Measurements from ENCODE around the gene ADGRB3.
"Not testable (repeated sequence)": the region's sequence is repeated elsewhere in the genome, so short reads cannot be mapped to it uniquely, and the experiment has no call there.

The ADGRB3 gene

DNA sequence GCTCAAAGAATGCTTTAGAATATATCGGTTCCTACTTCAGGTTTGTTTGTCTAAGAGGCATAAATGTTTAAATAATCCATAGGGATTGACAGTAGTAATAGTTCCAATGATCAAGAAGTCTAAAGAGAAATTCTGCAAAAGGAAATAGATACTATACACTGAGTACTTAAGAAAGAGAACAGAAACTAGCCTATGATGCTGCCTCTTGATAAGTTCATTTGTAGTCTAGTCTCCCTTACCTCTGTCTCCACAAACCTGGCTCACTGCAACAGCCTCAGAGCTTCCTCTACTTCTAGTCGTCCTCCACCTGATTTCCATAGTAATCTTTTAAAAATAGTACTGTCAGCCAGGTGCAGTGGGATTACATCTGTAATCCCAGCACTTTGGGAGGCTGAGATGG lies 650.0 kb downstream of the ADGRB3 start:
- no peak for DNase-seq

DNA sequence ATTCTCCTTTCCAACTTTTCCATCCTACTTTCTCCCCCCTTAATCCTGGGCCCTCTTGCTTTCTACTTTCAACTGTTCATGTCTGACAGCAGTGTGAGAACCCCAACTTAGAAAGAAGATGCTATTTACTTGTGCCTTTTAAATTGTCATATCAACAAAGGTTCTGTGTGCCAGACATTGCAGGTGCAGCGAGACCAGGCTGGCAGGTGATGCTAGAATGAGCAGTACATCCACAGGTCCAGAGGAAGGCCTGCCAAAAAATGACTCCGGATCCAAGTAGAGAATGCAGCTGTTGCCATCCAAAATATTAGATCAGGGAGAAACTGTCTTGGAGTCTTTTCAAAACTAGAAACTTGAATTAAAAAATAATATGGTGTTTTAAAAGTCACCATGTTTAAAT lies 651.2 kb downstream of the ADGRB3 start:
- DNase-seq = no peak

DNA sequence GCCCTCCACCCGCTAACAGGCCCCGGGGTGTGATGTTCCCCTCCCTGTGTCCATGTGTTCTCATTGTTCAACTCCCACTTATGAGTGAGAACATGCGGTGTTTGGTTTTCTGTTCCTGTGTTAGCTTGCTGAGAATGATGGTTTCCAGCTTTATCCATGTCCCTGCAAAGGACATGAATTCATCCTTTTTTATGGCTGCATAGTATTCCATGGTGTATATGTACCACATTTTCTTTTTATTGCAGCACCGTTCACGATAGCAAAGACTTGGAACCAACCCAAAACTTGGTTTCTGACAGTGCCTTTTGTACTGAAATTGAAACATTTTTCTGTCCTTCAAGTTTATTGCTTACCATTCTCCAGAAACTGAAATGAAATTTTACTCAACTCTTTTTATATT lies 653.1 kb downstream of the ADGRB3 start:
- not testable (repeated sequence) for DNase-seq

DNA sequence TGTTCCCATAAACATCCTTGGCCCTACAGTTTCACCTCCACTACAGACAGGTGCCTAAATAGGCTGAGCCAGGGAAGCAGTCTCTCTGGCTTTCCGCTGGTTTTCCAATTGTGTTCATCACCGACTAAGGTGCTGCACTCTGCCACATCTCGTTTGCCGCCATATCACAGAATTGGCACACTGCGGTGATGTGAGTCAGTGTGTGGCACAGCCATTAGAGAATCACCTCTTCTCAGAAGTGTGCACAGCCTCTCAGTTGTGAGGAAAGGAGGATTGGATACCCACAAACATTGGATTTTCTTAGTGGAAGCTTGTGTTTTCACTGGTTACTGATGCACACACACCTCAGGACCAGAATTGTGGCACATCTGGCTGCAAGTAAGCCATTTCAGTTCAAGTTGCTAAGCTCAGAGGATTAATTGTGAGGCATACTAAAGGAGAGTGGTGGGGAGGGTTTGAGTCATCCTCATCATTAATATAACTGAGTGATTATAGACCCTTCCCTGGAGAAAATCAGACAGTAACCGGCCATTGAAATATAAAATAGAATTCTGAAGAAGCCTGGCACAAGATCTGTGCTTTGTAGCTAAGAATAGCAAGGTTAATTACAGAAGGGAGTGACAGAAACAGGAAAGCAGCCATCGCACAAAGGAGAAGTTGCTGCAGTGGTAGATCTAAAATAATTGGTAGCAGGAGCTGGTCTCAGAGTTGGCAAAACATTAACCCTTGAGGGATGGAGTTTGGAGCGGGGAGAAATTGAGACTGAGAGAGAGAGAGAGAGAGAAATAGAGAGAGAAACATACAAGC lies 654.8 kb downstream of the ADGRB3 start:
- DNase-seq = no peak

DNA sequence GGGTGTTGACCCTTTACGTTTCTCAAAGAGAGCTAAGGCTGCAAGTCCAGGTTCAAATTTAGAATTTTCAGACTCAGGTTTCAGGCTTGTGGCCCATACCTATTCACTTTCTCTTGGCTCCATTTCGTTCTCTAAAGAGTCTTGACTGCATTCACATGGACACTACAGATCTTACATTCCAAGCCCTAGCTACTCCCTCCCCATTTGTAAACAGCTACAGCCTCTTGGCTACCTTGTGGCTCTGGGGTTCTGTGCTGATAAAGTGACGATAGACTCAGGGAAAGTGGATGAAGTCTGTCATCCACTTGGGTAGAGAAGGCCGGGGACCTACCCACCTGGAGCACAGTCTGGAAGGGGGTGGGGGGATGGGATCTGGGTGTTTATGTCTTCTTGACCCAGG lies 658.4 kb downstream of the ADGRB3 start:
- DNase-seq = no peak

DNA sequence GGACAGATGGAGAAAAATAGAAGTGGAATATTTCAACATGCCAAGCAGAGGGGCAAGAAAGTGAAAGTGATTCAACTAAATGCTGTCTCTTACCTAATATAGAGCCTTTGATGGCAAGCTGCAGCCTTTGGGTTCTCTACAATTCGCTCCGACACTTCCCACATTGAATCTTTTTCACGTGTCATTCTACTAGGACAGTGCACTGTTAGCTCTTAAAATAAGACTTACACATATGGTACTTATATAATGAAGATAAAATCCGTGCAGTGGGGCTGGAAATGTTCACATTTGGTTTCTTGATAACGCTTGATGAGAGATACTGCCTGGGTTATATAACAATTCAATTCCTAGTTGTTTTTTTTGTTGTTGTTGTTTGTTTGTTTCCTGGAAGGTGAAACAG lies 659.3 kb downstream of the ADGRB3 start:
- no peak for DNase-seq

DNA sequence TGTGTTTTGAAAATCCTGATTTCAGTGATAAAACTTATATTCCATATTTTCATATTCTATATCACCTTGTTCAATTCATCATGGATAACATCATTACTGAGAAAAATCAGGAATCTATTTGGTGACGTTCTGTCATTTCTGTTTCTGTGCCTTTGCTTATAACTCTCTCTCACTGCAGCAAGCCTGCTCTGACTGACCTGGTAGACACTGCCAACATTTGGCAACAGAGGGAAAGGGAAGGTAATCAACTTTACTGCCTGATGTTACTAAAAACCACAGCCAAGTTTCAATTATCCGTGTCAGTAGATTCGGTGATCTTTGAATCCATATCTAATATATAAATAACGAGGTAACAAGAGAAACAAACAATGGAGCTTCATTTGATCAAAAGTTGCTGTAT lies 659.8 kb downstream of the ADGRB3 start:
- no peak for DNase-seq

DNA sequence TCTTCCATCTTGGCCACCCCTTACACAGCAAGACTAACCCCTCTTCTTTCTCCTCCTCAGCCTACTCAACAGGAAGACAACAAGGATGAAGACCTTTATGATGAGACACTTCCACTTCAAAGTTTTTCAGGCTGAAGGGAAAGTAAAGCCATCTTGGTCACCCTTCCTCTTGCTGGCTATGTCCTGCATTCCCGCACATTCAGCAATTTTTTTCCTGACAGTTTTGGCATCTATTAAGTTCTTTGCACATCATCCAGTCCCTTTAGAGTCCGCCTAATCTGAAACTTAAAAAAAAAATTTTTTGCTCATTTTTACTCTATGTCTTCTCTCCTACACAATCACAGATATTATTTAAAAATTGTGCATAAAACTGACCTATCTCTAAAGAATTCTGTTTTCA lies 668.3 kb downstream of the ADGRB3 start:
- no peak for DNase-seq

DNA sequence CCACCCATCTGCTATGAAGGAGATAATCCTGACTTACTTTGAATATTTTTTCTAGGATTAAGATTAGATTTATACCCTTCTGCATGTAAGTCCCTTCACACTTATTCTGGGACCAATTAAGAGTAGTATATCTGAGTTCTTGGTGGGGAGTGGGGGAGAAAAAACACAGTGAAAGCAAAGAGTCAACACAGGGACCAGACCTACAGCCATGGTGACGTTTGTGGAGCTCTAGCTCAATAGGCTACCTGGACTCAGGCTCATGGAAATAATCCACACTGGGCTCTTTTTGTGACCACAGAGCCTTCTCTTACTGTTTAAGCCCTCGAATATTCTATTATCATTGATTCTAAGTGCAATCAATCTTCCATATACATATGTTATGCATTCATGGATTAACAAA lies 670.4 kb downstream of the ADGRB3 start:
- DNase-seq = no peak

DNA sequence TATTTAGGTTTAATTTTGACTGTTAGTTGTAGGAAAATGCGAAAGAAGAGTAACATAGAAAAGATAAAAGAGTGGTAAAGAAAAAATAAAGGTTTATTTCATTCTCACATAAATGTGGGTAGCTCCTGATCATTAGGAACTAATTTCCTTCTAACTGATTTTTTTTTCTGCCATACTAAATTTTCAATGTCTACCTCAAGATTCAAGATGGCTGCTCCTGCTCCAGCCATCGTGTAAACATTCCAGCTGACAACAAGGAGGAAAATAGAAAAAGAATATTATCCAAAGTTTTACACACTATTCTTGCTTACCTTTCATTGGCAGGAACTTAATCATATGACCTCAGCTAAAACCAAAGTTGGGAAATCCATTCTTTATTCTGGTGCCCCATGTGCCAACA lies 673.5 kb downstream of the ADGRB3 start:
- DNase-seq = no peak

DNA sequence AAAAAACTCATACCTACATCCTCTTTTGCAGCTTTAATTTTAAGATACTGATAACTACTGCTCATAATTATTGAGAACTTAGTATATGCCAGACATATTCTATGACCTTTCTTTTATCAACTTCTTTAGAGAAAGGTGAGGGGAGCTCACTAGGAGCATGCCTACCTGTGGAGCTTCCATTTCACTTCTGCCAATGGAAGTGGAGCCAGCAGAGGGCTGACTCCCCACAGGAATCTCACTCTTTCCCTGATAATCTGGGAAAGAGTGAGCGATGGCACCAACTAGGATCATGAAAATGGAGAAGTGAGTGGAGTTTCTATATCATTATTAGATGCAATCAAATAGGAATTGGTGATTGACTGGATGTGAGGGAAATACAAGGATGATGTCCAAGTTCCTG lies 676.8 kb downstream of the ADGRB3 start:
- DNase-seq = no peak

DNA sequence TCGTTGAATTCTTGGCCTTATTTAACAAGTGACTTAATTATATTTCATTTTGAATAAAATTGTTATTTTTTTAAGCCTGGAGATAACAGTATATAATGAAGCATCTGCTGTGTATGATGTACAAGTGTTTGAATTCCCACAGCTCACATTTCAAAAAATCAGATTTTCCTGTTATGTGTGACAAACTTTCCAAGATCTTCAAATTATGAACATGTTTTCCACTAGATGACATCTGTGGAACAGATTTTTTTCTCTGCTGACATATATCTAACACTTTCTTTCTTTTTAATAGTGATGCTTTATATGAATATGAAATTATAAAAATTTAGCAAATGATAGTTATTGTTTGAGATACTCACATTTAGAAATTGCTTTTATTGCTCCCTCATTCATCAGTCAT lies 678.9 kb downstream of the ADGRB3 start:
- no peak for DNase-seq

DNA sequence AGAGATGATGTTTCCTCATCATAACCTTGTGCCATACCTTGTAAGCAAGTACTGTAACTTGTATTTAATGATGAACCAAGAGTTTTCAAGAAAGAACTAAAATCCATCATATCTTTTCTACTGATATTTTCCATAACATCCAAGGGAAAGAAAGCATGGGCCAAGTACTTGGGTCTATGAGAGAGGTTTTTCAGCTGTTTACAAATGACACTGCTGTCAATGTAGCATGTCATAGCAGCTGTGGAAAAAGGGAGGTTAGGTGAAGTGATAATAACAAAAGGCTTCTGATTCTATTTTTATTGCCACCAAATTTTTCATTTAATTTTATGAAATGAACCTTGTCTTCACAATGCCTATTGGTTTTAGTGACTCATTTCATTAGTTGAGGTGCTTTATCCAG lies 679.4 kb downstream of the ADGRB3 start:
- no peak for DNase-seq

DNA sequence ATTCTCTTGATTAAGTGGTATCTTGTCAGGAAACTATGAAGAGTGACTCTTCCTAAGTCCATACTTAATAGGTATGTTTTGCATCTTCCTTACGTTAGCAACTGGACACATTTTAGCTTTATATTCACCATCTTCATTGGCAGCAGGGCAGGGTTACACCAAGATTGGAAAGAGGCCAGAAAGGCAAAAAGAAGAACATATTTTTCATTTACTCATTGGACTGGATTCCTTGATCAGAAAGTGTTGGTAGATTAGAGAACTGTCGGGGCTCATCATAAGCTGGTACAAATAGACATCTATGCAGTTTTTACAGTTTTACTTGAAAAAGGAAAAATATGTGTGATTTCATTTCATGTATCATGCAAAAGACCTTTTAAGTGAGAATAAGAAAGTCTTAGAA lies 696.8 kb downstream of the ADGRB3 start:
- DNase-seq = no peak

DNA sequence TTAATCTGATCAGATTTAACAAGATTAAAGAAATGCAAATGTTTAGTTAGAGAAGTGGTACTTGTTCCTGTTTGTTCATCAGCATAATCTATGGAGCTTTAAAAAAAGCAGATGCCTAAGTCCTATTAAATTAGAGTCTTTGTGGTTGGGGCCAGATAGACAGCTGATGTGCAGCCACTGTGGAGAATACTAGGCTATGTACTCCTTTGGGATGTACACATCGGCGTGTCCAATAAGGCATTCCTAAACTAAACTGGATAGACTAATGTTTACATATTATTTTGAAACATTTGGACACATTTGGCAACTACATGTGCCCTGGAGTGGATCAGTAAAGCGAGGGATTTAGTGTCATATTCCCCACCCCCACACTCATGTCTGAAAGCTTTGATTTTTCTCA lies 702.2 kb downstream of the ADGRB3 start:
- DNase-seq = no peak

DNA sequence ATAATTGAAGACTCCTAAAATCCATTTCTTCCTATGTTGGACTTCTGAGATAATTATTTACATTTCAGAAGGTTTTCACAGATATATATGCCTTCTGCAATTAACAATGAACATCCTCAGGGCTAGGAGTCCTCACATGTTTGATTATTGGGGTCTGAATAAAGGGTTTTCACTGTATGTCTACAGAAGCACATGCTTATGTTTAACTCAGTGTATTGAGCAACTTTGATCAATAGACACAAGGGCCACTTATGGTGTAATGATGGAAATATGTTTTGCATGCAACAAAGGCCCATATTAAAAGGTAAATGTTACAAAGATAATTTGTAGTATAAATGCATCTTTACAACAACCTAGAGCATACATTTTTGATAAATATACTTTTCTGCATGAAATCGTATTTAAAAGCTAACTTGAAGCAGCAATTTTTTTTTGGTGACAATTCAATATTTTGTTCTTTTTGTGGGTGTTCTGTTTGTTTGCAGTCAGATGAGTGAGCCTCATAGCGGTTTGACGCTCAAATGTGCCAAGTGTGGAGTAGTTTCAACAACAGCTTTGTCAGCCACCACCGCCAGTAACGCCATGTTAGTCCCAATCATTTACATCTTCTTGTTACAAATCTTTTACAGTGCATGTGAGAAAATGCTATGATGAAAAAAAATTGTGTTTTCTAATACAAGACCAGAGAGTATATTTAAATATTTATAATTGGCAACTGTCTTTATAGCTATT lies 703.5 kb downstream of the ADGRB3 start:
- no peak for DNase-seq

DNA sequence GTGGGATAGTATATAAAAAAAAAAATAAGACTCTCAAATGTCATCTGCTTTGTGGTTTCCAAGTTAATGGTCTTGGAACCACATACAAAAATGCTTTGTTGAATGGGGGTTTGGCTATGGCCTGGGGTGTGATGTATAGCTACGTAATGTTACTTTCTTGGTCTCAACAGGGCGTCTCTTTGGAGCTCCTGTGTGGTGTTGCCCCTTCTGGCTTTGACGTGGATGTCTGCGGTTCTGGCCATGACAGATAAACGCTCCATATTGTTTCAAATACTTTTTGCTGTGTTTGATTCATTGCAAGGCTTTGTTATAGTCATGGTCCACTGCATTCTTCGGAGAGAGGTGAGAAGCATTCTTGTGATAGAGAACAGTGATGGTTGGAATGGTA lies 704.1 kb downstream of the ADGRB3 start:
- DNase-seq = no peak

DNA sequence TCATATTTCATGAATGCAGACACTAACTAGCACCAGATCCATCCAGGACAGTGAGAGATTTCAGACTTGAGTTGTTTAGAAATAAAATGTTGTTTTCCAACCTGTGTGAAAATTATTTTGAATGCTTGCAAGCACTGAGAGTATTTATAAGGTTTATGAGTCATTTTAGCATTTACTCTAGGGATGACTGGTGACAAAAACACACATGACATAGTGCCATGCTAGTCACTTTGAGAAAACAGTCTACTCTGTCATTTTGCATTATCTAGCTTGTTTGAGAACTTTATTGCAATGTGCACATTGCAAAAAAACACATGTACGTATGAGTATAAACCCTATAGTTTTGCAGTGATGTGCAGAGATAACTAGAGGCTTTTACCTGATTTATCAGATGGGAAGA lies 705.1 kb downstream of the ADGRB3 start:
- DNase-seq = no peak

DNA sequence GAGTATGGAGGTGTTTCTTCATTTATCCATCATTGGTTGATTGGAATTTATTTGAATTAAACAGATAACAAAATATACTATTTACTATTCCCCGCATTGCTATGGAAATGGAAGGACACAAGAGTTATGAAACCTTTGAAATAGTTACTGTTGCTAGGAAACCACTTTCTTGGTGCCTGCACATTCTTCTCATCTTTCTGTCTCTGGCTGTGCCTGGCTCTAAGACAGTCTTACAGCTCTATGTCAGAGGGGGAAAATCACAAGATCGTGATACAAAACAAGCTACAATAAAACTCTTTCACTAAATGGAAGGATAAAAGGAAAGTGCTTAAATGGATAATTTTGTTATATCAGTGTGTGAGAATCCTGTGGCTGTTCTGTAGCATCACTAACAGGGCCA lies 708.8 kb downstream of the ADGRB3 start:
- no peak for DNase-seq

DNA sequence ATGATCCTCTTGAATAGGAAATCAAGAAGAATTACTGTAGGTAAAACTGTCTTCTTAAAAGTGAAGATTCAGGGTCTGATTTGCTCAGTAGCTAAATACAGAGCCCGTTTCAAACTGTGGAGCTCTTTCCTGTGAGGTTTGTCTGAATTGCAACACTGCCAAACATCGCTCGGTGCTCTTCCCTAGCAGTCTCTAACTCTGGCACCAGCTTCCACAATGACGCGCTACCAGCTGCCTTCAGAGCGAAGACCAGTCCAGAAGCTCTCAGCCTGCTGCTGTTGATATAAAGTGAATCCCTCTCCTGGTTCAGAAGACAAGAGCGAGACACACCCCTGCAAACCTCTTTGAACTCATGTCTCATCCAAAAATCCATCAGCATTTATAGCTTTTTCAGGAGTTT lies 714.7 kb downstream of the ADGRB3 start:
- DNase-seq = no peak

DNA sequence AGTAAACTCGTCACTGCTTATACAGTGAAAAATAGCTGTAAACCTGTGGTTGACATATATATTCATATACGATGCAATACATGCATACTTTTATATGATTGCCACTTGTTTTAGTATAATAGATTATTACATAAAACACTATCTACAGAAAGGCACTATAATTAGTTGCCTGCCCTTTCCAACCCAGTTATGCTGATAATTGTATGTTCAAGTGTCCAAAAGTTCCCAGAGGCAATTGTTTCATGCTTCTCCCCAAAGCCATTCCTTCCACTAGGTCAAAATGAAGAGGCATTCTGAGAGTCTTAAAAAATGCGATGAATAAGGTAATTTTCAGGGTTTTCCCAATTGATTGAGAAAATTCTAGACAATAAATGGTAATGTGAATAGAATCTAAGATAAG lies 727.1 kb downstream of the ADGRB3 start:
- DNase-seq = no peak

DNA sequence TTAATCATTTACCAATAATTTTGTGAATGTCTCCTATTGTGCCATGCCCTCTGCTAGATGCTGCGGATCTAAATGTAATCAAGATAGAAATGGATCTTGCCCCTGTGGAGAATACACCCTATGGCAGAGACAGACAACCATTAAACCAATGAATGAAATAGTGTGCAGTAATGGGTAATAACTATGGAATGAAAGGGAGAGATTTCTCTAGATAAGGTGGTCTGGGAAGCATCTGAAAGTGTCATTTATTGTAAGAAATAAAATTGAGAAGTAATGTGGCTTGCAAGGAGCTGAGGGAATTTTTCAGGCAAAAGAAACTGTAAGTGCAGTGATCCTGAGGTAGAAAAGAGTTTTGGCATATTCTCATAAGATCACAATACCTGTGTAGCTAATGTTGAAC lies 731.7 kb downstream of the ADGRB3 start:
- DNase-seq = no peak

DNA sequence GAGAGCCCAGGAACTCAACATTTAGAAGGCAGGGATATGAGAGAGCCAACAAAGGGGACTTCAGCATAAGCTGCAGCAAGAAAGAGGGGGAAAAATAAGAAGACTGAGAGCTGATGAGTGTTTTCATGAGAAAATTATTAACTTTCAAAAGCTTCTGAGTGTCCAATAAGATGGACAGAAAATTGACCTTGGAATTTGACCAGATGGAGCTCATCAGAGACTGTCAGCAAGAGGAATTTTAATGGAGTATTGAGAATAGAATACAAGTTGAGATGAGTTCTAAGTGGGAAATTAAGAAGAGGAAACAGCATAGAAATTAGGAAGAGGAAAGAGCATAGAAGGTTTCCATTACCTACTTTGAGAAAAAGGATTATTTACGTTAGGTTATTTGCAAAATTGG lies 733.5 kb downstream of the ADGRB3 start:
- no peak for DNase-seq

DNA sequence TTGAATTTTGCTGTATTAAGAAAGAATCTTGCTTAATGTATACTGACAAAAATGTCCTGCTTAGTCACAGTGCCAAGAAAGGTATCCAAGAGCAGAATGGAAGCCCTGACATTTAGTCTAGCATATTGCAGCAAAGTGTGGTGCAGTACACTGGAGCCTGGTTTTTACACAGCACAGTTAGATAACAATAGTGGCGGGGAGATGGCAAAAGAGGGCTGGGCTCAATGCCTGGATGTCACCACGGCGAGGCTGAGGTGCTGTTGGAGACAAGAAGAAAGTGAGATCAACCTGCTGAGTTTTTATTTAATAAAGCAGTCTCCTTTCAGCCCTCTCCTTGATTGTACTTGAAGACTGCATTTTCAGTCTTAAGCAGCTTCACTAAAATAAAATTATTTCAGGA lies 735.7 kb downstream of the ADGRB3 start:
- no peak for DNase-seq

DNA sequence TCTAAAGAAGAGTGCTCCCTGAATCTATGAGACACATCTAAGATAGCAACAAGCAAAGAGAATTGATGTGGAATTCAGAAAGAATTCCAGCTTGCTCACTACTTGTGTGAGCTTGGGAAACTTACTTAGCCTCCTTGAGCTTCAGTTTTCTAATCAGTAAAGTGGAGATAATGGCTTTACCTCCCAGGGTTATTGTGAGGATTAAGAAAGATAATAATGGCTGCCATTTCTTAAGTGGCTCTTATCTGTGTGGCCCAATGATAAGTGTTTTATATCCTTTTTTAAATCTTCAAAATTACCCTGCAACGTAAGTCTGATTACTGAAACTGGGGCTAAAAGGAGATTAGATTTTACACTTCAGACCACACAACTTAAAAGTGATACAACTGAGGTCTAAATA lies 743.2 kb downstream of the ADGRB3 start:
- no peak for DNase-seq

Data from suppressor macrophage treated with lipopolysaccharide for 4 hours (primary cell).